Measurements from ENCODE around the gene BACE2.
"Not testable (repeated sequence)": the region's sequence is repeated elsewhere in the genome, so short reads cannot be mapped to it uniquely, and the experiment has no call there.

BACE2 gene

DNA sequence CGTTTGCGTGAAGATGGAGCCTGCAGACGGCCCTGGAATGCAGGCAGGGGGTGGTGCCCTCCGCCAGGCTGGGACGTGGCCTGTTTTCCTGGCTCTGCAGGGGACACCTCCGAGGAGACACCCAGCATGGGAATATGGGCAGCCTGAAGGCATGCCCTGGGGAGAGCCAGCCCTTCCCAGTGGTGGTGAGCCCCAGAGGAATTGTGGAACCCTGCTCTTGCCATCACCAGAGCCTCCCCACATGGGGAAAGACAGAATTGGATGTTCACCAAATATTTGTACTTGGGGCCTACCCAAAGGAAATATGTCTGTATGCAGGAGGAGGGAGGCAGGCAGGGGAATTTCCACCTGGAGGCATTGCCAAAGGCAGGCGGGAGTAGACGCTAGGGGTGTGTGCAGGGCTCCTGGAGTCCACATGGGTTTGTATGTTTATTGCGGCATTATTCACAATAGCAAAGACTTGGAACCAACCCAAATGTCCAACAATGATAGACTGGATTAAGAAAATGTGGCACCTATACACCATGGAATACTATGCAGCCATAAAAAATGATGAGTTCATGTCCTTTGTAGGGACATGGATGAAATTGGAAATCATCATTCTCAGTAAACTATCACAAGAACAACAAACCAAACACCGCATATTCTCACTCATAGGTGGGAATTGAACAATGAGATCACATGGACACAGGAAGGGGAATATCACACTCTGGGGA lies 70.3 kb downstream of the BACE2 start:
- not testable (repeated sequence) for DNase-seq

DNA sequence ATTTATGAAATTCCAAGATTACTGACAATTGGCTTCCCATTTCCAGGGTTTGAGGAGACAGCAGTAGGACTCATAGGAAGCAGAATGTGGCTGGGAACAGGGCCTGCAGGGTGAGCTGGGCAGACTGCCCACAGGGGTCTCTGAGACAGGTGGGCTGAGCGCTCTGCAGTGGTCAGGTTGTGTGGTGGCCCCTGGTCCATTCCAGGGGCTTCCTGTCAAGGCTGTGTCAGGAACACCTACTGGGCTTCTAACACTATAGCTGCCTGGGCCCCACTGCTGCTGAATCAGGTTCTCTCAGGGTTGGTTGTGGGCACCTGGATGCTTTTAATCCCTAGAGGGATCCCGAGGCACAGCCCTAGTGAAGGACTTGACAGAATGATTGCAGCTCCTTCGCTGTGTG lies 72.1 kb downstream of the BACE2 start:
- no peak for DNase-seq

DNA sequence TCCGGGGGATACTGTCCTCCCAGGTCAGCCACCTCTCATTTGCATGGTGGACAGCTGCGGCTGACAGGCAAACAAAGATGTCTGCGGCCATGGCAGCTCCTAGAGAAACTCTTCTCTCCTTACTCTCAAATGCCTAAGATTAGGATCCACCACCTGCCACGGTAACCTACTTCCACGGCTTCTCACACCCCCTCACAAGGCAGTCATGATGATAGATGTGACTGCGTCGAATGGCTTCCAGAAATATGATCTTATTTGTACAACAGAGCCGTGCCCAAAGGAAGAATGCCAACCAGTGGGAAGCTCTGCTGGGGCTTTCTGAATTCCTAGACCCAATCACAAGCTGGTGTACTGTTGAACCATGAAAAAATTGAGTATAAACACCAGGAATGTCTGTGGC lies 73.4 kb downstream of the BACE2 start:
- no peak for DNase-seq

DNA sequence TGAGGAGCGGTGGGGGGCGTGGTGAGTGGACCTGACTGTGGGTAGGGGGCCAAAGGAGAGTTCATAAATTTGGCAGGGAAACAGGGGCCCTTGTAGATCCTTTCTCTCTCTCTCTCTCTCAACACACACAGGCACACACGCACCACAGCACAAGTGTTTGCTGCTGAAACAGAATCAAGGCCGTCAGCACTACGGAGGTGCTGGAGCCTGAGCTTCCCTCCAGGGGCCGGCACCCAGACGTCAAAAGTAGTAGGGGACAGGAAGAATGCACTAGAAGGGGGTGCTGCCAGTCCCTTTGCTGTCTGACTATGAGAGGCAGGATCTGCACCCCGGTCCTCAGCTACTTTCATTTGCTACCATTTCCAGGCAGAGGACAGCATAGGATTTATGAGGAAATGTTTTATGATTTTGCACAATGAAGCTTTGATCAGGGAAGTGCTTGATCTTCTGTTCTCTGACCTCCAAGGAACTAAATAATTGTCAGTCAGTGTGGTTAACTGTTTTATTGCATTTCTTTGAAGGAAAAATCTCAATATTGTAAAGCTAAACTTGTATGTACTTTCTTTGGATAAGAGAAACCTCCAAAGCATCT lies 74.4 kb downstream of the BACE2 start:
- DNase-seq, result no peak

DNA sequence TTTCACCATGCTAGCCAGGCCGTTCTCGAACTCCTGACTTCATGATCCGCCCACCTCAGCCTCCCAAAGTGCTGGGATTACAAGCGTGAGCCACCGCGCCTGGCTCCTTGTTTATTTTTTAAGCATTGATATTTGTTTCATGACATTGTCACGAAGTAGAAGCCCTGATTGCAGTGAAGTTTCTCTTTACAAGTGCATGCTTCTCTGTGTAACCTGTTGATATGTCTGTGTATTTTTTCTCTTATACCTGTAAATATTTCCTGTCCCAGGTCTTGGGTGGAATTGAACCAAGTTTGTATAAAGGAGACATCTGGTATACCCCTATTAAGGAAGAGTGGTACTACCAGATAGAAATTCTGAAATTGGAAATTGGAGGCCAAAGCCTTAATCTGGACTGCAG lies 75.1 kb downstream of the BACE2 start:
- no peak for DNase-seq

DNA sequence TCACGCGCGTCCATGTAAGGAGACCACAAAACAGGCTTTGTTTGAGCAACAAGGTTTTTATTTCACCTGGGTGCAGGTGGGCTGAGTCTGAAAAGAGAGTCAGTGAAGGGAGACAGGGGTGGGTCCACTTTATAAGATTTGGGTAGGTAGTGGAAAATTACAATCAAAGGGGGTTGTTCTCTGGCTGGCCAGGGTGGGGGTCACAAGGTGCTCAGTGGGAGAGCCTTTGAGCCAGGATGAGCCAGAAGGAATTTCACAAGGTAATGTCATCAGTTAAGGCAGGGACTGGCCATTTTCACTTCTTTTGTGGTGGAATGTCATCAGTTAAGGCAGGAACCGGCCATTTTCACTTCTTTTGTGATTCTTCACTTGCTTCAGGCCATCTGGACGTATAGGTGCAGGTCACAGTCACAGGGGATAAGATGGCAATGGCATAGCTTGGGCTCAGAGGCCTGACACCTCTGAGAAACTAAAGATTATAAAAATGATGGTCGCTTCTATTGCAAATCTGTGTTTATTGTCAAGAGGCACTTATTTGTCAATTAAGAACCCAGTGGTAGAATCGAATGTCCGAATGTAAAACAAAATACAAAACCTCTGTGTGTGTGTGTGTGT lies 76.4 kb downstream of the BACE2 start:
- DNase-seq, result not testable (repeated sequence)

DNA sequence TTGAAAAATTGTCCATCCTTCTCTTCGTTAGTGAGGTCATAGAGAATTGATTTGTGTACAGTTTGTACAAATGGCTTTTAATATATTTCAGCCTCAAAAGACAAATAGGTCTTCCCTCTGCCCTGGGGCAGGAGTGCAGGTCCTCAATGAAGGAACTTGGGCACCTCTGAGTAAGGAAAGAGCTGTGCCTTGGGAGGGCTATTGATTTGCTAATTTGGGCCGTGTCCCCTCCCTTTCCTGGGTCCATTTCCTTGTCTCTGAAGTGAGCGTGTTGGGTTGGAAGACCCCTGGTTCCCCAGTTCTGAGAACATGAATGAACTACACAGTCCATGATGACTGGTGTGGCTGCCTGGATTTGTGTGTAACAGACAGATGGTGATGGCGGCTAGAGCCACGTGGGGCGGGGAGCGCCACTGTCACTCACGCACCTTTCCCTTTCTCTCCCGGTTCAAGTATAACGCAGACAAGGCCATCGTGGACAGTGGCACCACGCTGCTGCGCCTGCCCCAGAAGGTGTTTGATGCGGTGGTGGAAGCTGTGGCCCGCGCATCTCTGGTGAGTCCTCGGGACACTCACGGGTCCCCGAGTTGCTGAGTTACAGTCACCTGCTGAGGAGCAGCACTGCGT lies 77.7 kb downstream of the BACE2 start:
- no peak for DNase-seq

DNA sequence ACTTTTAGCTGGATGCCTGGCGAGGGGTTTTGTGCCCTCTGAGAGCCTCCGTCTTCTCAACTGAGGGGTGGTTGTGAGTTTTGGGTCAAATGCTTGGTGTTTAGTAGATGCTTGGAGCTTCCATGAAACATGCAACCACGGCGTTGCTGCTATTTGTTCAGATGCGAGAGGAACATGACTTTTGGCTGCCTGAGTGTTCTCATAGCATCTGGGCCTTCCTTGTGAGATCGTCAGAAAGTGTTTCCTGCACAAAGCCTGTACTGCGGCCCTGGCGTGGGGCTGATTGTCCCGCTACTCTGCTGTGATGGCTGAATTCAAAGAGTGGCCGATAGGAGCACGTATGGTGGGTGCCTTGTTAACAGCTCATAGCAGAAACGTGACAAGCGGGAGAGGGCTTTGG lies 78.8 kb downstream of the BACE2 start:
- DNase-seq, result no peak

DNA sequence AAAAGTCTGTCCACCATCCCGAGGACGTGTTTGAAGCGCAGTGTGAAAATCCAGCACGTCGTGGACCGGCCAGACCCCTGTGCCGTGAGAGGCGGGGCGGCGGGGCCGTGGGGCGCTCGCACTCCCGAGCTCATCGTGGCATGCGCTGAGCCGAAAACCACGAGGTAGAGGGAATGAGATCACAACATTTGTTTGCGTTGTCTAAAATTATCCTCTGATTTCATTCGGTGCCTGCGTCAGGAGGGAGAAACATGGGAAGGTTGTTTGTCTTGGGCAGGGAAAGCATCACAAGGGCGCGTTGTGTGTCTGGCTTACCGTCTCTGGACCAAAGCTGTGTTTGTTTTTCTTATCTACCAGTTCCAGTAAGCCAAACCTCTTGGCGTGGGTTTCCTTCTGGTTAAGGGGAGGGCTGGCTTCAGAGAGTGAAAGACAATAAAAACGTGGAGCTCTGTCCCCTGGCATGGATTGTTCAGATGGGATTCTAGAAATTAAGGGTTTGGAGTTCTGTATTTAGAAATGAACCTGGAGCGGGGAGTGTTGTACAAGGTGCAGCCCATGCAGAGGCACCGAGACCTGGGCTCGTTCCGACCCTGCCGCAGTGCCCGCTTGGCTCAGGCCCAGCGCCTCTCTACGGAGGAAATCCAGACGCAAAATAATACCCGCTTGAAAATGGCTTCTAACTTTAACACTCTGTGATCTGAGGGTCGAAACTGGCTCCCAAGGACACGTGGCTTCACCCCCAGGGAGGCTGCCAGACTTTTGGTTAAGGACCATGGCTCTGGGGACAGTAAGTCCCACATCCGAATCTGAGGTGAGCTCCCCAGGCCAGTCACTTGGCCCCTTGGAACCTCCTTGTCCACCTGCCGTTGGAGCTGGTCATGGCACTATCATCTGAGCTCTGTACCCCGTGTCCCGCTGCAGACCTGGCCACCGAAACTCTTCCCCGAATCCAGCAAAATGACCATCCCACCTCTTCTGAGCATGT lies 79.9 kb downstream of the BACE2 start:
- no peak for DNase-seq

DNA sequence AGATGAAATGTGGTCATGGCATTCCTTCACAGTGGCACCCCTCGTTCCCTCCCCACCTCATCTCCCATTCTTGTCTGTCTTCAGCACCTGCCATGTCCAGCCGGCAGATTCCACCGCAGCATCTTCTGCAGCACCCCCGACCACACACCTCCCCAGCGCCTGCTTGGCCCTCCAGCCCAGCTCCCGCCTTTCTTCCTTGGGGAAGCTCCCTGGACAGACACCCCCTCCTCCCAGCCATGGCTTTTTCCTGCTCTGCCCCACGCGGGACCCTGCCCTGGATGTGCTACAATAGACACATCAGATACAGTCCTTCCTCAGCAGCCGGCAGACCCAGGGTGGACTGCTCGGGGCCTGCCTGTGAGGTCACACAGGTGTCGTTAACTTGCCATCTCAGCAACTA lies 81.5 kb downstream of the BACE2 start:
- DNase-seq, result no peak

DNA sequence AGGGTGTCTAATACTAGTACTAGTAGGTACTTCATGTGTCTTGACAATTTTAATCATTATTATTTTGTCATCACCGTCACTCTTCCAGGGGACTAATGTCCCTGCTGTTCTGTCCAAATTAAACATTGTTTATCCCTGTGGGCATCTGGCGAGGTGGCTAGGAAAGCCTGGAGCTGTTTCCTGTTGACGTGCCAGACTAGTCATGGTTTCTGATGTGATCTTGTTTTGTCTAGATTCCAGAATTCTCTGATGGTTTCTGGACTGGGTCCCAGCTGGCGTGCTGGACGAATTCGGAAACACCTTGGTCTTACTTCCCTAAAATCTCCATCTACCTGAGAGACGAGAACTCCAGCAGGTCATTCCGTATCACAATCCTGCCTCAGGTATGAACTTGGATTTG lies 82.6 kb downstream of the BACE2 start:
- no peak for DNase-seq

DNA sequence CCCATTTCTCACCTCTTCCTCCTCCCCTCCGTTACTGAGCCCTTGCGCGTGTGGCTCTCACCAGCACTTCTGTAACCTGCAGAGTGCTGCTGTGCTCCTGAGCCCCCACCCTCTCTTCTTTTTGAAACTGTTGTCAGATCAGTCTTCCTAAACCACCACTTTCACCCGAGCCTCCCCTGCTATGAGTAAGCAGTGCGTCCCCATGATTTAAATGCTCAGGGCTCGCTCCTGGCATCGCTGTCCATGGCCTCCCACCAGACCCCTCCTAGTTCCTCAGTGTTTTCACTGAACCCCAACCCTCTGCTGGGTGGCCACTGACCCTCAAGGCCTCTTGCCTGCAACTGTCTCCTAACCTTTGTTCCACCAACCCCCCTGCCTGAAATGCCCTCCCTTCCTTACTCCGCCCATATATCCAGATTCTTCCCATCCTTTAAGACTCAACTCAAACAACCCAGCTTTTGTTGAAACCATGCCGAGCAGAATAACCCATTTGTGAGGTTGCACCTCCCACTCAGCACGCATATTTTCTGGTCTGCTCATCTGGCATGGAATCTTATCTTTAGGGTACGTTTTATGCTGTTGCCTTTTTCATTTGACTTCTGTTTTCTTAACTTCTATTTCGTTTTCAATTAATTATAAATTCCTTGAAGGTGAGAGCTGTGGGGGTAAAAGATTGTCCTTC lies 84.1 kb downstream of the BACE2 start:
- DNase-seq, result no peak

DNA sequence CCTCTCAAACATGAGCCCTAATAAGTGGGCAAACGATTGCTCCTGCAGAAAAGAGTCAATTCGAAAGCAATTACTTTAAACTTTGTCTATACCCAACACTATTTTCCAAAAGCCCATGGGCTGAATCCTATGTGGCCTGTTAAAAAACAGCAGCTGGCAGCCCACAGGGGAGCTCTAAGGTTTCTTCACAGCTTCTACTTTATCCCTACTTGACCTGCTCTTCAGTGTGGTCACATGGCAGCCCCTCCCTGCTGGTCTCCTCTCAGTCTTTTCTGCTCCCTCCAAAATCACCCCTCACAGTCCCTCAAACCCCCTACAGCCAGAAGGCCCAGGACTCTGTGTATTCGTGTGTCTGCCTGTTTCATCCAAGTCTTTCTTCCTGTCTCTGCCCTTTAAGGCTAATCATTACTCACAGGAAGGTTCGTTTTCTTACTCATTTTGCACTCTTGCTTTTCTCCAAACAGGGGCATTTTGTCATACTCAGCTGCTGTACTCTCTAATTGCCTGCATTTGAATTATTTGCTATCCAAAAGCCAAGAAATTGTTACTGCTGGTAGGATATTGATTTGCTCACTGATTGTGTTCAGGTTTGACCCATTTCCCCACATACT lies 86.2 kb downstream of the BACE2 start:
- DNase-seq, result no peak

DNA sequence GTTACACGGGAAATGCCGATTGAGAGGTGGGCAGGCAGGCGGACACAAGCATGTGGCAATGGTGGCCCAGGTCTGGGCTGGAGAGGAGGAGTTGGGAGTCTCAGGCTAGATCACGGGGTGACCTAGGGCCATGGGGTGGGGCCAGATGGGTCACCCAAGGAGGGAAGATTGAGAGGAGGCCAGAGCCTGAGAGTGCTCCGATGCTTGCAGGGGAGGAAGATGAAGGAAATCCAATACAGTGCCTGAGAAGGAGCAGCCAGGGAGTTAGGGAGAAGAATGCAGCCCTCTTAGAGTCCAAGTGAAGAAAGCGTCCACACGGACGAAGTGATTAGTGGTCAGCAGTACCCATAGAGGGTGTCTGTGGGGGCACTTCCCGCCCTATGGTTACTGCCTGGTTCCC lies 87.2 kb downstream of the BACE2 start:
- no peak for DNase-seq

DNA sequence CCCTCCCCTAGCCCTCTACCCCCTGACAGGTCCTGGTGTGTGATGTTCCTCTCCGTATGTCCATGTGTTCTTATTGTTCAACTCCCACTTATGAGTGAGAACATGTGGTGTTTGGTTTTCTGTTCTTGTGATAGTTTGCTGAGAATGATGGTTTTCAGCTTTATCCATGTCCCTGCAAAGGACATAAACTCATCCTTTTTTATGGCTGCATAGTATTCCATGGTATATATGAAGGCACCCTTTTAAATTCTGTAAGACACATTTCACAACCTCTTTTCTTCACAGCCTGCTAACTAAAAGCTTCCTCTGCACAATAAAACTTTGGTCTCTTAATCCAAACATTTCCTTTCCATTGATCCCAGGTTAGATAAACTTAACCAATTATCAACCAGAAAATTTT lies 88.3 kb downstream of the BACE2 start:
- DNase-seq, result not testable (repeated sequence)

DNA sequence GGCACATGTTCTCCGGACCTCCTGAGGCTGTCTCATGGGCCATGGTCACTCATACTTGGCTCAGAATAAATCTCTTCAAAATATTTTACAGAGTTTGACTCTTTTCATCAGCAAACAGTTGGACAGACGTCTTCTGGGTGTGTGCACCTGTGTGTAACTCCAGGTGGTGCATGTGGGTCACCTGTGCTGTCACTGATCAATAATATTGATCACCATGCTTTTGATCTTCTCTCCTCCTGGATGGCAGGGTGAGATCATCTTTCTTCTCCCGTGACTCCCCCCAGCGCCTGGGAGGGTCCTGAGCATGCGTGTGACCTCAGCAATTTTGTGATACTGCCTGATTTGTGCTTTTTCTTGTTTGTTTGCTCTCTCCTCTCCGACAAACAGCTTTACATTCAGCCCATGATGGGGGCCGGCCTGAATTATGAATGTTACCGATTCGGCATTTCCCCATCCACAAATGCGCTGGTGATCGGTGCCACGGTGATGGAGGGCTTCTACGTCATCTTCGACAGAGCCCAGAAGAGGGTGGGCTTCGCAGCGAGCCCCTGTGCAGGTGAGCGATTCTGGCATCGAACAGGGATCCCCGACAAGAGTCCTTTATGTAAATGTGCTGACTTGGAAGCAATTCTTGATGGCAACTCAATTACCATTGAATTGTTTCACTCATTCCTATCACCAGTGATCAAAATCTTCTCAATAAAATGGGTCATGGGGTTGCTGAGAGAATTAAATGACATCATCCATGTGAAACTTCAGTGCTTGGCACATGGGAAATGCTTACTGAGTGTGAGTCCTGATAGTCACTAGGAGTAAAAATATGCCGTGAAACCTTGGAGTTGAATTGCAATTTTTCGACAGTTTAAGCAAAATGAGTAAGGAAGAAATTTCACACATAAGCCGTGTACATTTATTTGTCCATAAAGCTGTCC lies 89.1 kb downstream of the BACE2 start:
- no peak for DNase-seq

DNA sequence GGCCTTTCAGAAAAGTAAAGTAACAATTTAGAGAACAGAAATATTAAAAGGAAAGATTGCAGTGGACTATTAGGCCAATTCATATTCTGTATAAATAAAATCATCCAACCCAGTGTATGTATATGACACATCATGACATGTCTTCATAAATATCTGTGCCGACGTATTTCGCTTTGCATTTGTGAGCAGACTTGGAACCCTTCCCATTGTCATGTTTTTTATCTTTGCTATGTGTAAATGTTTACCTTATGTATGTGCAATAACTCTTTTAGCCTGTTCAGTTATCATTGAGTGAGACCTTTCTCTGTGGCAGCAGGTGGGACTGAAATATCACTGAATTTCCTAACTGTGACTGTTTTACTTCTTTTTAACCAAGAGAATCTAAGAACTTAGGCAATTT lies 90.7 kb downstream of the BACE2 start:
- no peak for DNase-seq

DNA sequence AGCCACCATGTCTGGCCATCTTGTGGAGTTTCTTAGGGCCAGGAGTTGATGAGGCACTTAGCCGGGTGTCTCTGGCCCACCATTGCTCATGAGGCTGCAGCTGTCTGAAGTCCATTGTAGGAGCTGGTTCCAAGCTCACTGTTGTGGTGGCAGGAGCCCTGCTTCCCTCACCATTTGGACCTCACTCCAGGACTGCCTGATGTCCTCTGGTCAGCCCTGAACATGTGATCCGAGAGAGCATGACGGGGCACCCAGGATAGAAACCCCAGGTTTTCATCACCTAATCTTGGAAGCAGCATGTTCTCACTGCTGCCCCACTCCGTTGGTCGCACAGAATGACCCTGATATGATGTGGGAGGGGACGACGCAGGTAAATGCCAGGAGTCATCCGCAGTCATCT lies 92.5 kb downstream of the BACE2 start:
- DNase-seq, result no peak

DNA sequence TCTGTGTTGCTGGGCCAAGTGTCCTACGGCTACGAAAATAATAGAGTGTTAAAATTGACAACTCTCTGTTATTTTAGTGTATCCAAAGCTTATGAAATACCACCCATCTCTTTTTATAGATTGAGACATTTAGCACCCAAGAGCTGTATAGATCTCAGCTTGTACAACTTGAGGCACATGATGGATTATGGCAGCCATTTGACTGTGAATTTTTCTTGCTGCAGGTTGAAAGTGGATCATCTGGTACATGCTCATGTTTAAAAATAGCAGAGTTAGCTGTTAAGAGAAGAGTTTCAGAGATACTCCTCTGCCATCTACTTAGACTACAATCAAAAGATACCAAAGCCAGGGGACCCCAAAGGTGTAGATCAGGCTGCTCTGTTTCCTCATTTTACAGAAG lies 99.4 kb downstream of the BACE2 start:
- DNase-seq, result no peak

Data from hypothalamus (tissue), 51 donors.